K562 (cell line): ENCODE measurements around the gene KRT77. TPM values are rescaled to one million over a fixed set of nuclear protein-coding genes. Genes with fewer than 3 reads are reported as not detected.

Experiments used
- HBP1 ChIP-seq: fragments of 450-650 bp; formaldehyde crosslinking; IDR thresholded peaks from 2 replicates; pipeline ENCODE4 v1.4.0; 2022; ENCODE audit warnings: missing genetic modification characterization
- KHSRP ChIP-seq: fragments of 450-650 bp; IDR thresholded peaks from 2 replicates; pipeline ENCODE4 v1.6.1; 2017
- MED1 ChIP-seq: sonication (generic); formaldehyde crosslinking; IDR thresholded peaks from 2 replicates; pipeline ENCODE4 v1.8.1; 2023; ENCODE audit warnings: missing genetic modification reagents, borderline replicate concordance
- MLLT1 ChIP-seq, 2 experiments: fragments of 450-650 bp; IDR thresholded peaks; 2 replicates each; pipeline ENCODE4 v1.6.1; 2016
- POLR2AphosphoS5 ChIP-seq: IDR thresholded peaks from 2 replicates; pipeline ENCODE4 v1.6.1; 2011; ENCODE audit warnings: mild to moderate bottlenecking, low read depth, low read length, moderate library complexity; ENCODE audit not compliant: control insufficient read depth, insufficient read depth
- TCF7 ChIP-seq: sonication (generic); IDR thresholded peaks from 2 replicates; pipeline ENCODE4 v1.6.1; 2016; ENCODE audit warnings: antibody characterized with exemption, borderline replicate concordance
- TSC22D4 ChIP-seq: fragments of 450-650 bp; IDR thresholded peaks from 2 replicates; pipeline ENCODE4 v1.6.1; 2016; ENCODE audit warnings: missing genetic modification characterization, missing biosample characterization, control low read depth
- U2AF2 ChIP-seq: fragments of 200-400 bp; formaldehyde crosslinking; optimal IDR thresholded peaks from 2 replicates; pipeline ENCODE3; 2017; ENCODE audit warnings: low read depth, mild to moderate bottlenecking, low read length
- ZNF699 ChIP-seq: fragments of 250-450 bp; sonication (Bioruptor Pico); IDR thresholded peaks from 2 replicates; pipeline ENCODE4 v1.8.0; 2021; ENCODE audit warnings: mild to moderate bottlenecking, moderate library complexity; ENCODE audit not compliant: insufficient replicate concordance
- polyA plus RNA-seq, 8 experiments: library from polyadenylated mRNA; depleted of rRNA in 4 of 8; stranded (reverse) in 5 of 8; unstranded in 3 of 8; fragments of >200 nt; fragmentation: Nextera tagmentation in 2 of 8; fragmentation: Illumina TruSeq in 1 of 8; extraction: Ambion mirVana in 2 of 8; extraction: Trizol in 1 of 8; gene quantifications; 2 replicates each; pipeline versions ENCODE4 v1.2.1 to v1.2.3, GENCODE V29; 2011 to 2014; ENCODE audit warnings: inconsistent platforms in 1 of 8, missing spikeins in 1 of 8
- total RNA-seq, 7 experiments: library from RNA; depleted of rRNA in 6 of 7; stranded (reverse); fragments of >200 nt in 6 of 7; fragmentation: Illumina TruSeq in 2 of 7; extraction: Trizol in 2 of 7; gene quantifications; 2 replicates each; pipeline versions ENCODE4 v1.2.1 to v1.2.3, GENCODE V29; 2011 to 2021; ENCODE audit warnings: low replicate concordance in 1 of 7
- TF ChIP-seq, protein P1 (sequence below), 2 experiments: fragments of 450-650 bp in 1 of 2; sonication (generic) in 1 of 2; formaldehyde crosslinking in 1 of 2; IDR thresholded peaks; 2 replicates each; pipeline versions ENCODE4 v1.7.1 to v1.9.0; 2016 to 2022; ENCODE audit warnings: inconsistent platforms in 1 of 2, mild to moderate bottlenecking in 1 of 2, missing genetic modification reagents in 1 of 2
- TF ChIP-seq, protein P2 (sequence below): fragments of 200-800 bp; sonication (Bioruptor generic); IDR thresholded peaks from 2 replicates; pipeline ENCODE4 v1.6.1; 2017; ENCODE audit warnings: missing genetic modification characterization, missing compliant biosample characterization

The KRT77 gene
- total and polyA plus RNA-seq, 9 of the 15 experiments (the other 6 are each of a cell fraction or from before 2014, with no cell fraction given) = not detected

DNA sequence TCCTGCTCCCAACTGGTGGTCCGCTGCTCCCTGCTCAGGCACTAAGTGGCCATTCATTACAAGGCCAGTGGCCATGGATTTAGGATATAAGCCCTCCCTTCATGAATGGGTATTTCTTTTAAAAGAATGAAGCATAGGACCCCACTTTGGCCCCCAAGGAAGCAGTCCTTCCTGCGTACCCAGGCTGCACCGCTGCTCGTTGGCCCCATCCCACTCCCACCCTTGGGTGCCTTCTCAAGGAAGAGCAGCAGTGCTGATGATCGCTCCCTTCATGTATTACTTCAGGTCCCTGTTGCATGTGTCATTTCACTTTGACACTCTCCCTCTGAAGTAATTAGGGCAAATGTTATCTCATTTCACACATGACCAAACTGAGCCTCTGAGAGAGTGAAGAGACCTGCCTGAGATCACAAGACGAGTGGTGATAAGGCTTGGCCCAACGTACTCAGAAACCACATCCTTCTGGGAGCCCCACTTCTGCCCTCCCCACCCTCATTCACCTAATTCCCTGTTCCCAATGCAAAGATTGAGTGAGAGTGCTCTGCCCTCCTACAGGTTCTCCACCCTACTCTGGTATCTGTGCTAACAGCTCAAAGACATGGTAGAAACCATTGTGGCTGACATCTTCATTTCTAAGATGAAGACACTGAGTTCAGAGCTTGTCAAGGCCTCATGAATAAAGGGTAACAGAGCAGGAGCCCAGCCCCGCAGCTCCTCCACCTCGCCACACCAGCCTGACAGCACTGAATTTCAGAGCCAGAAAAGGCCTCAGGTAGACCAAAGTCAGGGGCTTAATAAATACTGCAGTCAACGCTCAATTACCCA is 41.0 kb downstream of the KRT77 start (continued):
- TF ChIP-seq, protein P1, sequence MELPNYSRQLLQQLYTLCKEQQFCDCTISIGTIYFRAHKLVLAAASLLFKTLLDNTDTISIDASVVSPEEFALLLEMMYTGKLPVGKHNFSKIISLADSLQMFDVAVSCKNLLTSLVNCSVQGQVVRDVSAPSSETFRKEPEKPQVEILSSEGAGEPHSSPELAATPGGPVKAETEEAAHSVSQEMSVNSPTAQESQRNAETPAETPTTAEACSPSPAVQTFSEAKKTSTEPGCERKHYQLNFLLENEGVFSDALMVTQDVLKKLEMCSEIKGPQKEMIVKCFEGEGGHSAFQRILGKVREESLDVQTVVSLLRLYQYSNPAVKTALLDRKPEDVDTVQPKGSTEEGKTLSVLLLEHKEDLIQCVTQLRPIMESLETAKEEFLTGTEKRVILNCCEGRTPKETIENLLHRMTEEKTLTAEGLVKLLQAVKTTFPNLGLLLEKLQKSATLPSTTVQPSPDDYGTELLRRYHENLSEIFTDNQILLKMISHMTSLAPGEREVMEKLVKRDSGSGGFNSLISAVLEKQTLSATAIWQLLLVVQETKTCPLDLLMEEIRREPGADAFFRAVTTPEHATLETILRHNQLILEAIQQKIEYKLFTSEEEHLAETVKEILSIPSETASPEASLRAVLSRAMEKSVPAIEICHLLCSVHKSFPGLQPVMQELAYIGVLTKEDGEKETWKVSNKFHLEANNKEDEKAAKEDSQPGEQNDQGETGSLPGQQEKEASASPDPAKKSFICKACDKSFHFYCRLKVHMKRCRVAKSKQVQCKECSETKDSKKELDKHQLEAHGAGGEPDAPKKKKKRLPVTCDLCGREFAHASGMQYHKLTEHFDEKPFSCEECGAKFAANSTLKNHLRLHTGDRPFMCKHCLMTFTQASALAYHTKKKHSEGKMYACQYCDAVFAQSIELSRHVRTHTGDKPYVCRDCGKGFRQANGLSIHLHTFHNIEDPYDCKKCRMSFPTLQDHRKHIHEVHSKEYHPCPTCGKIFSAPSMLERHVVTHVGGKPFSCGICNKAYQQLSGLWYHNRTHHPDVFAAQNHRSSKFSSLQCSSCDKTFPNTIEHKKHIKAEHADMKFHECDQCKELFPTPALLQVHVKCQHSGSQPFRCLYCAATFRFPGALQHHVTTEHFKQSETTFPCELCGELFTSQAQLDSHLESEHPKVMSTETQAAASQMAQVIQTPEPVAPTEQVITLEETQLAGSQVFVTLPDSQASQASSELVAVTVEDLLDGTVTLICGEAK (IDR thresholded peaks at IDR 0.05) = no peak
- TF ChIP-seq, protein P1 (CRISPR knock-in tag; IDR thresholded peaks at IDR 0.05) = no peak
- TF ChIP-seq MLLT1 (IDR thresholded peaks at IDR 0.05) (peak in 1 of 2 experiments; percentile 95; a peak in 2 of 4 replicates), ZNF699 (no peak), TCF7 (peak; percentile 75), POLR2AphosphoS5 (peak; percentile 98), U2AF2 (no peak), KHSRP (no peak), TSC22D4 (no peak), HBP1 (CRISPR knock-in tag) (0 out of 2 replicates have a peak, but pooled peaks have one; percentile 17), MED1 (no peak)
- TF ChIP-seq, protein P2, sequence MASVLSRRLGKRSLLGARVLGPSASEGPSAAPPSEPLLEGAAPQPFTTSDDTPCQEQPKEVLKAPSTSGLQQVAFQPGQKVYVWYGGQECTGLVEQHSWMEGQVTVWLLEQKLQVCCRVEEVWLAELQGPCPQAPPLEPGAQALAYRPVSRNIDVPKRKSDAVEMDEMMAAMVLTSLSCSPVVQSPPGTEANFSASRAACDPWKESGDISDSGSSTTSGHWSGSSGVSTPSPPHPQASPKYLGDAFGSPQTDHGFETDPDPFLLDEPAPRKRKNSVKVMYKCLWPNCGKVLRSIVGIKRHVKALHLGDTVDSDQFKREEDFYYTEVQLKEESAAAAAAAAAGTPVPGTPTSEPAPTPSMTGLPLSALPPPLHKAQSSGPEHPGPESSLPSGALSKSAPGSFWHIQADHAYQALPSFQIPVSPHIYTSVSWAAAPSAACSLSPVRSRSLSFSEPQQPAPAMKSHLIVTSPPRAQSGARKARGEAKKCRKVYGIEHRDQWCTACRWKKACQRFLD = peak; percentile 97
